ENCODE data around the gene NATD1. TPM values are rescaled to one million over a fixed set of nuclear protein-coding genes. Genes with fewer than 3 reads are reported as not detected.

The NATD1 gene
- total and polyA plus RNA-seq, 2 of the 8 experiments (the other 6 are each of a cell fraction or from before 2014, with no cell fraction given): 5.4 to 8.4 TPM

- TF ChIP-seq SAP30 (IDR thresholded peaks at IDR 0.05; ENCODE audit: insufficient read depth, insufficient replicate concordance, low read length): no peak
Observed at GRCh38 chr17:21217346-21217745, 35.9 kb downstream of the NATD1 start (continued).
